Suprapubic skin (tissue), 4 donors: Measurements from ENCODE around the gene CADPS. TPM values are rescaled to one million over a fixed set of nuclear protein-coding genes. Genes with fewer than 3 reads are reported as not detected.

Experiments
- DNase-seq, 2 donors: peaks; one replicate each; pipeline ENCODE4 v3.0.0-alpha.2; 2019; ENCODE audit warnings: low spot score in 2 of 2
- H3K27ac ChIP-seq: fragments of 200-600 bp; sonication (generic); one replicate; pipeline ENCODE4 v1.5.1; 2019
- H3K27me3 ChIP-seq: fragments of 200-600 bp; sonication (generic); one replicate; pipeline ENCODE4 v1.5.1; 2019
- H3K36me3 ChIP-seq: fragments of 200-600 bp; sonication (generic); one replicate; pipeline ENCODE4 v1.5.1; 2019
- H3K4me1 ChIP-seq: fragments of 200-600 bp; sonication (generic); one replicate; pipeline ENCODE4 v1.5.1; 2019
- H3K4me3 ChIP-seq: fragments of 200-600 bp; sonication (generic); one replicate; pipeline ENCODE4 v1.5.1; 2019; ENCODE audit warnings: mild to moderate bottlenecking
- H3K9me3 ChIP-seq: fragments of 200-600 bp; sonication (generic); one replicate; pipeline ENCODE4 v1.5.1; 2019
- EP300 ChIP-seq: sonication (generic); formaldehyde crosslinking; IDR thresholded peaks from one replicate; pipeline ENCODE4 v1.6.1; 2017; ENCODE audit warnings: antibody characterized with exemption
- POLR2A ChIP-seq, 2 donors: fragments of 450-650 bp; IDR thresholded peaks; one replicate each; pipeline ENCODE4 v1.6.1; 2017; ENCODE audit warnings: antibody characterized with exemption in 2 of 2, mild to moderate bottlenecking in 2 of 2, moderate library complexity in 2 of 2
- POLR2AphosphoS5 ChIP-seq, 3 donors: sonication (generic); formaldehyde crosslinking; IDR thresholded peaks; one replicate each; pipeline ENCODE4 v1.6.1; 2017; ENCODE audit warnings: antibody characterized with exemption in 3 of 3
- WGBS: methylation state at CpG from one replicate; pipeline ENCODE4 v1.1.5; 2018; 5-methylcytosine and 5-hydroxymethylcytosine counted together
- total RNA-seq, 4 donors: library from RNA; depleted of rRNA; stranded (reverse); fragments of >200 nt; gene quantifications; one replicate each; pipeline ENCODE4 v1.1.0, GENCODE V29; 2016
- TF ChIP-seq, protein P1 (sequence below), 2 donors: fragments of 200-600 bp in 1 of 2; fragments of 450-650 bp in 1 of 2; sonication (generic) in 1 of 2; IDR thresholded peaks; one replicate each; pipeline ENCODE4 v1.5.1; 2016 to 2019; ENCODE audit warnings: antibody characterized with exemption in 2 of 2, mild to moderate bottlenecking in 1 of 2, moderate library complexity in 1 of 2

CADPS gene
- total RNA-seq, 4 donors from 2014 or later: 0.57 to 3.8 (median 3.0) TPM

DNA sequence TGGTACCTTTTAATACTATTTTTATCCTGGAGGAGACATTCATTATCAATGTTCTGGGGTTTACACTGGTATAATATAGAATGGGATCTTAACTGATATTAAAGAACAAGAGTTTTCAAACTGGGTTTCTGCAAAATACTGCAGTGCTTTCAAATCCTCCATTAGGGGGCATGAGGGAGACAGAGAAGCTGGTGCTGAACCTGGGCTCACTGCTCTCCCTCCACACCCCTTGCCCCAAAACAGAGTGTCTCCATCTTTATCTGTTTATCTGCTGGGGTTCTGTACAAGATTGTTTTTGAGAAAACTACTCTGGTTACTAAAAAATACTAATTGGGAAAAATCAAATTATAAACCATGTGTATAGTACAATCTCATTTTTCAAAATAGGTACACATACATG, 41.7 kb downstream of the CADPS start:
- Histone ChIP-seq H3K27ac (no peak overlapping the region), H3K4me1 (no peaks in the 10 kb centered on the region), H3K4me3 (no peak overlapping the region), H3K9me3 (no peaks in the 10 kb centered on the region), H3K27me3 (no peaks in the 10 kb centered on the region), H3K36me3 (no peaks in the 10 kb centered on the region)
- DNase-seq: no peak
- TF ChIP-seq EP300 (no peak), POLR2AphosphoS5 (IDR thresholded peaks at IDR 0.05) (no peak), POLR2A (IDR thresholded peaks at IDR 0.05) (no peak)
- TF ChIP-seq, protein P1, sequence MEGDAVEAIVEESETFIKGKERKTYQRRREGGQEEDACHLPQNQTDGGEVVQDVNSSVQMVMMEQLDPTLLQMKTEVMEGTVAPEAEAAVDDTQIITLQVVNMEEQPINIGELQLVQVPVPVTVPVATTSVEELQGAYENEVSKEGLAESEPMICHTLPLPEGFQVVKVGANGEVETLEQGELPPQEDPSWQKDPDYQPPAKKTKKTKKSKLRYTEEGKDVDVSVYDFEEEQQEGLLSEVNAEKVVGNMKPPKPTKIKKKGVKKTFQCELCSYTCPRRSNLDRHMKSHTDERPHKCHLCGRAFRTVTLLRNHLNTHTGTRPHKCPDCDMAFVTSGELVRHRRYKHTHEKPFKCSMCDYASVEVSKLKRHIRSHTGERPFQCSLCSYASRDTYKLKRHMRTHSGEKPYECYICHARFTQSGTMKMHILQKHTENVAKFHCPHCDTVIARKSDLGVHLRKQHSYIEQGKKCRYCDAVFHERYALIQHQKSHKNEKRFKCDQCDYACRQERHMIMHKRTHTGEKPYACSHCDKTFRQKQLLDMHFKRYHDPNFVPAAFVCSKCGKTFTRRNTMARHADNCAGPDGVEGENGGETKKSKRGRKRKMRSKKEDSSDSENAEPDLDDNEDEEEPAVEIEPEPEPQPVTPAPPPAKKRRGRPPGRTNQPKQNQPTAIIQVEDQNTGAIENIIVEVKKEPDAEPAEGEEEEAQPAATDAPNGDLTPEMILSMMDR (IDR thresholded peaks at IDR 0.05): no peak

DNA sequence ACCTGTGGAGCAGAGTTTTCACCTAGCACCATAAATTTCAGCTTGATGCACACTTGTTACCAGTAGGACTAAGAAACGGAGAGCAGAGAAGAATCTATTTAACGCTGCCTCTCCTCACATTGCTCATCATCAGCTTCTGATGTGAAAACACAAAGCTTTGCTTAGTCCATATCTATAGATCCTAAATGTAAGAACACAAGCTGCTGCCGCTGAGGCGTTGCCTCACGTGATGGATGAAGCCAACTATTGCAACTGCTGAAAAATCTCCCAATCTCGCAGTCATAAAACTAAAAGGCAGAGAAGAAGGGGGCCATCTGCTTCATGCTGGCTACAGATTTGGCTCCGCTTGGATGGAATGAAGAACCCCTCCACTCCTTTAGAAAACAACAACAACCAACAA, 42.7 kb downstream of the CADPS start:
- TF ChIP-seq EP300: no peak
- TF ChIP-seq, protein P1 (IDR thresholded peaks at IDR 0.05): no peak
- no peak for TF ChIP-seq POLR2AphosphoS5 (IDR thresholded peaks at IDR 0.05)
- TF ChIP-seq POLR2A (IDR thresholded peaks at IDR 0.05): no peak
- H3K27ac ChIP-seq: no peak overlapping the region
- 87% methylated on average over 7 of the region's 7 CpGs for WGBS
- H3K4me1 ChIP-seq: no peaks in the 10 kb centered on the region
- no peak overlapping the region for H3K4me3 ChIP-seq
- DNase-seq: no peak
- no peaks in the 10 kb centered on the region for H3K9me3 ChIP-seq
- H3K27me3 ChIP-seq: no peaks in the 10 kb centered on the region
- no peaks in the 10 kb centered on the region for H3K36me3 ChIP-seq

DNA sequence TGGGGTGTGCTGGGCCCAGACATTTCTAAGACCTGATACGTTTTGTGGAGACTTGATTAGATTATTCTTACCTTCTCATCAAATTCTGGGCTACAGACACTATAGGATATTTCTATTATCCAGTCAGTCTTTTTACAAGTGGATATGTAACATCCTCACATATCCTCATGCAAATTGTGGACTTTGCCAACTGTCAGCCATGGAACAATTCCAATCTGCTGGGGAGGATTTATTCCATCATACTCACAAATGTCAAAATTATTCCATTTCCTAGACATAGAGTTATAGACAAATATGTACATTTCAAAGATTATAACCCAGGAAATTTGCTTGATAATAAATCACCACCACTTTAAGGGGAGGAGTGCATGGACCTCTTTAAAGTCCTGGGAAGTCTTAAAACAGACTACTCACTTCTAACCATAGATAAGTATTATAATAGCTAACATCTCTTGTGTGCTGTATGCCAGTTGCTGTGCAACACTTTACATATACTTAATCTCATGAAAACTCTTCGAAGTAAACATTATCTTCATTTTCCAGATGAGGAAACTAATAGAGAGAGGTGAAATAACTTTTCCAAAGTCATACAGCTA, 44.4 kb downstream of the CADPS start:
- Histone ChIP-seq H3K4me3 (no peak overlapping the region), H3K4me1 (no peaks in the 10 kb centered on the region), H3K36me3 (no peaks in the 10 kb centered on the region), H3K27ac (no peak overlapping the region), H3K27me3 (no peaks in the 10 kb centered on the region), H3K9me3 (no peaks in the 10 kb centered on the region)
- 66% methylated on average over 2 of the region's 2 CpGs for WGBS
- DNase-seq: no peak
- TF ChIP-seq POLR2A (IDR thresholded peaks at IDR 0.05): no peak
- no peak for TF ChIP-seq POLR2AphosphoS5 (IDR thresholded peaks at IDR 0.05)
- TF ChIP-seq, protein P1 (IDR thresholded peaks at IDR 0.05): no peak
- no peak for TF ChIP-seq EP300

DNA sequence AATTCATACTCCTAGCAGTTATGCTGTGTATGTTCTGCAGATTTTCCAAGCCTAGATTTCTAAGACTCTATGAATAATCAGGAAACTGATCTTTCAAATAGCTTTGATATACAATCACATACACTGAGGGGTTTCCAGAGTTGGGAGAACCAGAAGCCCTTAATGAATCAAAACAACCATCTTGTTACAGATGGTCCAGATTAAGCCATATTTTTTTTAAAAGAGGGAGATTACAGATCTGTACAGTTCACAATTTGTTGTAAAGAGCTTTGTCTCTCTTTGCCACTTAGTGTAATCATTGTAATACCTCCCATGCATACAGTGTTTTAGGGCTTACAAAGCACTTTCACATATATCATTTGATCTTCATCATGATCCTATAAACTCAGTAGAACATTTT, 47.7 kb downstream of the CADPS start:
- H3K36me3 ChIP-seq: no peaks in the 10 kb centered on the region
- DNase-seq: no peak
- H3K27me3 ChIP-seq: no peaks in the 10 kb centered on the region
- H3K4me3 ChIP-seq: no peak overlapping the region
- TF ChIP-seq, protein P1 (IDR thresholded peaks at IDR 0.05): no peak
- TF ChIP-seq POLR2AphosphoS5 (IDR thresholded peaks at IDR 0.05) (no peak), EP300 (no peak), POLR2A (IDR thresholded peaks at IDR 0.05) (no peak)
- no peaks in the 10 kb centered on the region for H3K9me3 ChIP-seq
- H3K27ac ChIP-seq: no peak overlapping the region
- H3K4me1 ChIP-seq: no peaks in the 10 kb centered on the region

DNA sequence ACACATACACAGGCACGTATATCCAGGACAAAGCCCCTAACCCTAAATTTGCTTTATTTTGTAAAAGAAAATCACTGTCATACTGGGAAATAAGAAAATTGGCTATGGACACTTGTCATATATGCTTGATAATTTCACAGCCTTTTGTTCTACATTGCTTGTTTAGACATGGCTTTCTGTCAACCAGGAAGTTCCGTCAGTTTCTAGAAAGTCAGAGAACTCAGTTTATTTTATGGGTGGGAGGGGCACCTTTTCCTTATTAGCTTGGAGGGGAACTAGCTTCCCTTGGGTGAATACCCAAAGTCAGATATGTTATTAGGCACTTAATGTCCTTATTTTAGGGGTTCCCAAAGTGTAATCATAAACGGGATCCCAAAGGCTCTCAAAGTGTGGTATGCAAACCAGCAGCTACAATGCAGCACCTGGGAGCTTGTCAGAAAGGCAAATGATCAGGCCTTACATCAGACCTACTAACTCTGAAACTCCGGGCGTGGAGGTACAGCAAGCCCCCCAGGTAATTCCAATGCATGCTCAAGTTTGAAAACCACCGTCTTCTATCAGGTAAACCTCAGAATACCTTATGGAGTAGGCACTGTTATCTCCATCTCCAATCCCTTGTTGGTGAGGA, 50.1 kb downstream of the CADPS start:
- Histone ChIP-seq H3K27me3 (no peaks in the 10 kb centered on the region), H3K4me3 (no peak overlapping the region), H3K9me3 (no peaks in the 10 kb centered on the region), H3K36me3 (no peaks in the 10 kb centered on the region), H3K27ac (no peak overlapping the region), H3K4me1 (no peaks in the 10 kb centered on the region)
- no peak for DNase-seq
- TF ChIP-seq, protein P1 (IDR thresholded peaks at IDR 0.05): no peak
- TF ChIP-seq POLR2A (IDR thresholded peaks at IDR 0.05): no peak
- no peak for TF ChIP-seq POLR2AphosphoS5 (IDR thresholded peaks at IDR 0.05)
- no peak for TF ChIP-seq EP300
- 78% methylated on average over 6 of the region's 6 CpGs for WGBS
